Measurements from ENCODE around the gene TRIML1. TPM values are rescaled to one million over a fixed set of nuclear protein-coding genes. Genes with fewer than 3 reads are reported as not detected.

TRIML1 gene
- total and polyA plus RNA-seq, 2 of the 13 experiments (the other 11 are each of a cell fraction or from before 2014, with no cell fraction given), result not detected

- H3K4me3 ChIP-seq (replicated peaks in 1 of 3; ENCODE audit: insufficient read depth in 1 of 3, low read depth in 2 of 3, low read length in 3 of 3), result no peak overlapping the region
- no TSS peak for BruUV-seq (replicated peaks)
- DNase-seq (ENCODE audit: low spot score) (no peak), ATAC-seq (no peak), FAIRE-seq (no peak)
- ChIA-PET CTCF (ENCODE audit: low intra/inter-chr PET ratio, low total read pairs) (no interaction called here), POLR2A (no interaction called here)
- no peaks in the 10 kb centered on the region for H3K9me3 ChIP-seq (ENCODE audit: low read length)
- no peaks in the 10 kb centered on the region for H3K79me2 ChIP-seq (ENCODE audit: insufficient read depth, low read length)
- in situ Hi-C loops (cut with HindIII; ENCODE audit: extremely low pct_ligation_motif_present, low pct_unique_long_range_greater_than_20kb), result no loop called here
- H3K36me3 ChIP-seq (replicated peaks in 1 of 2; ENCODE audit: control insufficient read depth in 1 of 2, insufficient read depth in 2 of 2, low read length in 2 of 2), result no peaks in the 10 kb centered on the region
- H3K27me3 ChIP-seq (ENCODE audit: control insufficient read depth in 1 of 2, insufficient read depth in 2 of 2, low read length in 2 of 2), result no peaks in the 10 kb centered on the region; a peak in 1 of 5 replicates
- H4K20me1 ChIP-seq (ENCODE audit: insufficient read depth, low read length), result no peaks in the 10 kb centered on the region
- H3K9ac ChIP-seq (ENCODE audit: insufficient read depth, low read depth, low read length), result no peak overlapping the region
- no peak overlapping the region for H2AFZ ChIP-seq (ENCODE audit: low read length)
- 85% methylated on average over 39 of the region's 40 CpGs for WGBS (ENCODE audit: low lambda C conversion rate)
- no peak overlapping the region for H3K27ac ChIP-seq (ENCODE audit: extremely low read length, insufficient read depth, low read length)
- no peak overlapping the region for H3K4me2 ChIP-seq (ENCODE audit: low read depth, low read length)
- no peaks in the 10 kb centered on the region for H3K4me1 ChIP-seq (ENCODE audit: insufficient read depth, low read length)
- intact Hi-C loops (cut with micrococcal nuclease; ENCODE audit: unreplicated experiment), result no loop called here
- no peak for TF ChIP-seq ZNF883 (CRISPR knock-in tag; IDR thresholded peaks at IDR 0.05; ENCODE audit: not compliant biosample characterization)
- TF ChIP-seq TCF7 (IDR thresholded peaks at IDR 0.05; ENCODE audit: low read depth), result no peak
- no peak for TF ChIP-seq ARID3A (IDR thresholded peaks at IDR 0.05; ENCODE audit: low read depth, low read length)
- TF ChIP-seq ZNF235 (CRISPR knock-in tag; IDR thresholded peaks at IDR 0.05; ENCODE audit: borderline replicate concordance), result no peak
- no peak for TF ChIP-seq TCF12 (IDR thresholded peaks at IDR 0.05)
- no peak for TF ChIP-seq TCF12 (CRISPR knock-in tag; IDR thresholded peaks at IDR 0.05)
- no peak for TF ChIP-seq ZNF263 (CRISPR knock-in tag; IDR thresholded peaks at IDR 0.05)
- TF ChIP-seq POLR2A (IDR thresholded peaks at IDR 0.05; ENCODE audit: insufficient read depth in 1 of 2, low read depth in 2 of 2, low read length in 2 of 2), result no peak
- TF ChIP-seq ZBTB21 (CRISPR knock-in tag; IDR thresholded peaks at IDR 0.05), result no peak
- TF ChIP-seq KIAA2018 (CRISPR knock-in tag; IDR thresholded peaks at IDR 0.05; ENCODE audit: borderline replicate concordance), result no peak
- TF ChIP-seq POGK (CRISPR knock-in tag; conservative IDR thresholded peaks at IDR 0.05), result no peak
- no peak for TF ChIP-seq ZNF598 (CRISPR knock-in tag; IDR thresholded peaks at IDR 0.05; ENCODE audit: borderline replicate concordance)
- TF ChIP-seq HNRNPUL1 (IDR thresholded peaks at IDR 0.05; ENCODE audit: low read depth, low read length), result no peak
These were observed 32.8 kb upstream of the TRIML1 start for GRCh38 chr4:188106454-188106853.

All from HepG2 (cell line).